PC-3 (cell line): ENCODE measurements around the gene ONECUT2. TPM values are rescaled to one million over a fixed set of nuclear protein-coding genes. Genes with fewer than 3 reads are reported as not detected.

Experiments
- ATAC-seq: fragments of 200-7000 bp; cut with Tn5 transposase; 2 replicates; pipeline ENCODE4 v1.9.1; 2020; ENCODE audit warnings: mild to moderate bottlenecking, moderate library complexity
- BruUV-seq: library from RNA; stranded (reverse); fragments of 400-500 nt; replicated peaks from 2 replicates; lab custom pipeline; 2021; lab: Mats Ljungman, UMichigan
- CTCF ChIA-PET: fragments of 300-600 bp; sonication (Branson Sonifier 250); formaldehyde crosslinking; loops from one replicate; lab custom pipeline; 2022; ENCODE audit warnings: antibody characterized with exemption; lab: Charles Lee
- POLR2A ChIA-PET: fragments of 300-600 bp; sonication (Branson Sonifier 250); formaldehyde crosslinking; loops from one replicate; lab custom pipeline; 2022; ENCODE audit warnings: antibody characterized with exemption; ENCODE audit not compliant: unreplicated experiment; lab: Charles Lee
- DNase-seq: peaks from one replicate; pipeline ENCODE4 v3.0.0-alpha.2; 2015
- H2AFZ ChIP-seq: fragments of 300-600 bp; sonication (generic); 2 replicates; pipeline ENCODE4 v1.6.0; 2016; ENCODE audit warnings: antibody characterized with exemption, low read length
- H3F3A ChIP-seq: fragments of 300-600 bp; sonication (generic); one replicate; pipeline ENCODE4 v1.6.0; 2017; ENCODE audit warnings: antibody characterized with exemption, low read length, control low read depth, mild to moderate bottlenecking; ENCODE audit not compliant: unreplicated experiment
- H3K27ac ChIP-seq: fragments of 300-600 bp; sonication (generic); 2 replicates; pipeline ENCODE4 v1.5.1; 2016; ENCODE audit warnings: mild to moderate bottlenecking, low read length
- H3K27me3 ChIP-seq: fragments of 300-600 bp; sonication (generic); 2 replicates; pipeline ENCODE4 v1.6.1; 2016; ENCODE audit warnings: low read length, mixed read lengths
- H3K36me3 ChIP-seq: fragments of 300-600 bp; sonication (generic); 2 replicates; pipeline ENCODE4 v1.6.1; 2016; ENCODE audit warnings: low read depth, mixed run types, low read length, mixed read lengths
- H3K4me1 ChIP-seq: fragments of 300-600 bp; sonication (generic); 2 replicates; pipeline ENCODE4 v1.5.1; 2016; ENCODE audit warnings: low read length; ENCODE audit not compliant: insufficient read depth
- H3K4me2 ChIP-seq: fragments of 300-600 bp; sonication (generic); 2 replicates; pipeline ENCODE4 v1.6.0; 2016; ENCODE audit warnings: low read length
- H3K4me3 ChIP-seq: fragments of 300-600 bp; sonication (generic); 2 replicates; pipeline ENCODE4 v1.5.1; 2016; ENCODE audit warnings: mild to moderate bottlenecking, low read length, mixed read lengths
- H3K79me2 ChIP-seq: fragments of 300-600 bp; sonication (generic); 2 replicates; pipeline ENCODE4 v1.6.1; 2017; ENCODE audit warnings: low read length, mixed read lengths
- H3K9ac ChIP-seq: fragments of 300-600 bp; sonication (generic); 2 replicates; pipeline ENCODE4 v1.6.0; 2016; ENCODE audit warnings: mild to moderate bottlenecking, low read length
- H3K9me2 ChIP-seq: fragments of 300-600 bp; sonication (generic); replicated peaks from 2 replicates; pipeline ENCODE4 v1.6.1; 2016; ENCODE audit warnings: mixed run types, low read length, mixed read lengths
- H3K9me3 ChIP-seq: fragments of 300-600 bp; sonication (generic); 2 replicates; pipeline ENCODE4 v1.6.1; 2016; ENCODE audit warnings: low read length, mixed read lengths
- H4K20me1 ChIP-seq: fragments of 300-600 bp; sonication (generic); 2 replicates; pipeline ENCODE4 v1.6.1; 2016; ENCODE audit warnings: low read length, mixed read lengths
- CTCF ChIP-seq: fragments of 300-600 bp; sonication (generic); conservative IDR thresholded peaks from 2 replicates; pipeline ENCODE4 v1.5.1; 2017; ENCODE audit warnings: antibody characterized with exemption, low read depth, mild to moderate bottlenecking, low read length
- EZH2 ChIP-seq: fragments of 300-600 bp; sonication (generic); IDR thresholded peaks from one replicate; pipeline ENCODE4 v1.6.1; 2017; ENCODE audit warnings: antibody characterized with exemption, mild to moderate bottlenecking, low read length; ENCODE audit not compliant: unreplicated experiment
- EZH2phosphoT487 ChIP-seq: fragments of 300-600 bp; sonication (generic); IDR thresholded peaks from 2 replicates; pipeline ENCODE4 v1.6.1; 2018; ENCODE audit warnings: mild to moderate bottlenecking, antibody characterized with exemption, low read length, borderline replicate concordance
- intact Hi-C: fragments of 100-400 bp; cut with micrococcal nuclease; formaldehyde crosslinking; loops from 2 replicates; pipeline ENCODE4 v1.9.0; 2023
- total RNA-seq: library from RNA; depleted of rRNA; stranded (reverse); fragments of >200 nt; gene quantifications from 2 replicates; pipeline ENCODE4 v1.2.3, GENCODE V29; 2014

ONECUT2 gene
- total RNA-seq, 1 experiment from 2014 or later, result 1.0 TPM

- H4K20me1 ChIP-seq, result no peaks in the 10 kb centered on the region
- POLR2A ChIA-PET, result no interaction called here
- no peak overlapping the region for H3K27ac ChIP-seq
- H3K79me2 ChIP-seq, result no peaks in the 10 kb centered on the region
- 0 out of 2 replicates have a peak, but pooled peaks cover 7% of the 10 kb centered on the region for H3K27me3 ChIP-seq
- H3K36me3 ChIP-seq, result no peaks in the 10 kb centered on the region
- CTCF ChIA-PET, result no interaction called here
- TF ChIP-seq EZH2phosphoT487, result no peak
- TF ChIP-seq EZH2, result no peak
- no peak for TF ChIP-seq CTCF
- DNase-seq (no peak), ATAC-seq (no peak)
- H2AFZ ChIP-seq, result no peak overlapping the region
- no TSS peak for BruUV-seq
- H3F3A ChIP-seq, result no peaks in the 10 kb centered on the region
- H3K4me2 ChIP-seq, result no peak overlapping the region
- no peak overlapping the region for H3K4me3 ChIP-seq
- H3K9me2 ChIP-seq, result no peaks in the 10 kb centered on the region
- H3K4me1 ChIP-seq, result peaks cover 5% of the 10 kb centered on the region; the same call in 1 of the 2 replicates
- no peaks in the 10 kb centered on the region for H3K9me3 ChIP-seq
- intact Hi-C loops, result no loop called here
- H3K9ac ChIP-seq, result no peak overlapping the region
Observed at GRCh38 chr18:57441071-57441794, 6.1 kb downstream of the ONECUT2 start.

- TF ChIP-seq CTCF, result no peak
- TF ChIP-seq EZH2, result no peak
- TF ChIP-seq EZH2phosphoT487, result no peak
- CTCF ChIA-PET, result no interaction called here
- Histone ChIP-seq H3K4me1 (0 out of 2 replicates have a peak, but pooled peaks cover 5% of the 10 kb centered on the region), H3K36me3 (no peaks in the 10 kb centered on the region), H2AFZ (no peak overlapping the region), H3K4me2 (no peak overlapping the region), H4K20me1 (no peaks in the 10 kb centered on the region), H3K27ac (no peak overlapping the region), H3K9me3 (no peaks in the 10 kb centered on the region), H3K9ac (no peak overlapping the region), H3K9me2 (no peaks in the 10 kb centered on the region), H3F3A (no peaks in the 10 kb centered on the region), H3K27me3 (no peaks in the 10 kb centered on the region), H3K79me2 (no peaks in the 10 kb centered on the region), H3K4me3 (no peak overlapping the region)
- intact Hi-C loops, result no loop called here
- ATAC-seq, result no peak
- BruUV-seq, result no TSS peak
- no peak for DNase-seq
- POLR2A ChIA-PET, result no interaction called here
Observed at GRCh38 chr18:57443247-57443646, 8.1 kb downstream of the ONECUT2 start.

- H3K27ac ChIP-seq, result no peak overlapping the region
- H3K4me3 ChIP-seq, result no peak overlapping the region
- DNase-seq (no peak), ATAC-seq (no peak)
- no peaks in the 10 kb centered on the region for H3K27me3 ChIP-seq
- no peak overlapping the region for H2AFZ ChIP-seq
- no peaks in the 10 kb centered on the region for H3K79me2 ChIP-seq
- no peaks in the 10 kb centered on the region for H3K36me3 ChIP-seq
- no peaks in the 10 kb centered on the region for H3K9me3 ChIP-seq
- ChIA-PET CTCF (no interaction called here), POLR2A (no interaction called here)
- intact Hi-C loops, result no loop called here
- BruUV-seq, result no TSS peak
- no peak overlapping the region for H3K9ac ChIP-seq
- 0 out of 2 replicates have a peak, but pooled peaks cover 5% of the 10 kb centered on the region for H3K4me1 ChIP-seq
- H3K9me2 ChIP-seq, result no peaks in the 10 kb centered on the region
- H3K4me2 ChIP-seq, result no peak overlapping the region
- no peaks in the 10 kb centered on the region for H3F3A ChIP-seq
- no peaks in the 10 kb centered on the region for H4K20me1 ChIP-seq
- no peak for TF ChIP-seq EZH2phosphoT487
- no peak for TF ChIP-seq CTCF
- TF ChIP-seq EZH2, result no peak
Observed at GRCh38 chr18:57443702-57444101, 8.5 kb downstream of the ONECUT2 start.
